DMS114 treated with DMSO at 0.1 percent for 48 hours (cell line): Measurements from ENCODE around the gene SNX32.
"Not testable (repeated sequence)": the region's sequence is repeated elsewhere in the genome, so short reads cannot be mapped to it uniquely, and the experiment has no call there.

Experiments
- DNase-seq: peaks from one replicate; lab custom pipeline; 2025; ENCODE audit not compliant: unreplicated experiment; lab: John Stamatoyannopoulos, UW

The SNX32 gene

GRCh38 chr11:65883058-65883761, 49.4 kb downstream of the SNX32 start:
- no peak for DNase-seq

- DNase-seq = no peak
Measured at GRCh38 chr11:65883786-65884715, 50.3 kb downstream of the SNX32 start.

GRCh38 chr11:65884716-65885092, 50.9 kb downstream of the SNX32 start:
- peak; percentile 67 for DNase-seq

- no peak for DNase-seq
Measured at GRCh38 chr11:65885231-65885630, 51.5 kb downstream of the SNX32 start.

- DNase-seq = no peak
Measured at GRCh38 chr11:65885808-65886536, 52.2 kb downstream of the SNX32 start.

GRCh38 chr11:65886826-65887722, 53.3 kb downstream of the SNX32 start:
- DNase-seq = no peak

- no peak for DNase-seq
Measured at GRCh38 chr11:65887723-65888162, 54.0 kb downstream of the SNX32 start.

- peak; percentile 92 for DNase-seq
Measured at GRCh38 chr11:65888163-65888814, 54.5 kb downstream of the SNX32 start, which contains the start of gene FIBP. Gene FIBP, minus strand, starts transcription at chr11:65888471. Its CDS starts 53 bp downstream, at chr11:65888418.

GRCh38 chr11:65890324-65891218, 56.8 kb downstream of the SNX32 start, which contains the start of gene CCDC85B:
Gene CCDC85B, plus strand, starts transcription at chr11:65890673. Its CDS starts 111 bp downstream, at chr11:65890784.
- DNase-seq = peak; percentile 86

GRCh38 chr11:65891219-65892136, 57.7 kb downstream of the SNX32 start:
- DNase-seq = no peak

GRCh38 chr11:65892137-65892540, 58.4 kb downstream of the SNX32 start:
- not testable (repeated sequence) for DNase-seq

- no peak for DNase-seq
Measured at GRCh38 chr11:65892661-65893317, 59.0 kb downstream of the SNX32 start.

GRCh38 chr11:65894034-65894591, 60.4 kb downstream of the SNX32 start:
- no peak for DNase-seq

GRCh38 chr11:65895482-65895981, 61.8 kb downstream of the SNX32 start:
- DNase-seq = no peak

GRCh38 chr11:65896034-65896999, 62.6 kb downstream of the SNX32 start:
- DNase-seq = no peak
